H1 (cell line): ENCODE results near the gene ACOT11. TPM values are rescaled to one million over a fixed set of nuclear protein-coding genes. Genes with fewer than 3 reads are reported as not detected.

Experiments used
- EGR1 ChIP-seq: IDR thresholded peaks from 2 replicates; pipeline ENCODE4 v1.6.1; 2011; ENCODE audit warnings: low read depth, low read length, borderline replicate concordance
- RBBP5 ChIP-seq: IDR thresholded peaks from 2 replicates; pipeline ENCODE4 v1.7.1; 2012; ENCODE audit warnings: low read depth, mild to moderate bottlenecking, inconsistent platforms, low read length, moderate library complexity, borderline replicate concordance
- polyA plus RNA-seq, 7 experiments: library from polyadenylated mRNA; depleted of rRNA in 3 of 7; stranded (reverse) in 5 of 7; unstranded in 2 of 7; fragments of >200 nt in 5 of 7; fragments of 200-250 nt in 2 of 7; gene quantifications; 1 replicate in 5 of 7; 2 replicates in 1 of 7; 4 replicates in 1 of 7; pipeline versions ENCODE4 v1.2.1 to v1.2.3, GENCODE V29; 2011 to 2013; ENCODE audit warnings: missing spikeins in 2 of 7, mixed read lengths in 2 of 7
- total RNA-seq: library from RNA; stranded (reverse); fragmentation: NEBNext Ultra II Directional; extraction: Animal tissue kit (Norgen Biotek cat#: 25700); gene quantifications from 2 replicates; pipeline ENCODE4 v1.2.1, GENCODE V29; 2021

ACOT11 gene
- total and polyA plus RNA-seq, 2 of the 8 experiments (the other 6 are each of a cell fraction or from before 2014, with no cell fraction given): 3.8 to 4.5 TPM

DNA sequence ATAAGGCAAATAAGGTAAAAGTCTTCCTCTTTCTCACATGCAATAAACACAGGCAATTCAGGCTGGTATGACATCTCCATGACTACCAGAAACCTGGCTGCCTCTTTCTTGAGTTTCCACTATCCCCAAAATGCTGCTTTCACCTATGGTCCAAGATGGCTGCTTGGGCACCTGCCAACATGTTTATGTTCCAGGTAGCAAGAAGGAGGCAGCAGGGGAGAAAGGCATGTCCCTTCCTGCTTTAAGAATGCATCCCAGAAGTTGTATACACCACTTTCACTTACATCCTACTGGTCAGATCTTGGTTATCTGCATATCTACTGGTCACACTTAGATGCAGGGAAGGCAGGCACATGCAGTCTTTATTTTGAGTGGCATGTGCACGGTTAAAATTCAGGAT is 19.4 kb upstream of the ACOT11 start (continued):
- TF ChIP-seq RBBP5: no peak
- TF ChIP-seq EGR1: no peak
